ENCODE results near the gene FAM47E. TPM values are rescaled to one million over a fixed set of nuclear protein-coding genes. Genes with fewer than 3 reads are reported as not detected.
A peak's percentile ranks its signal among the peaks of the same experiment; 100 is the strongest.

FAM47E gene
- polyA plus RNA-seq, 3 donors from 2014 or later: not detected

- DNase-seq: no peak
- Mint-ChIP-seq H3K27me3 (ENCODE audit: low read depth in 3 of 3) (peaks cover 8 to 17% (median 16%) of the 10 kb centered on the region in 3 donors), H3K4me3 (no peak overlapping the region), H3K36me3 (peaks cover 8 to 17% (median 13%) of the 10 kb centered on the region in 3 donors), H3K27ac (no peak overlapping the region), H3K9me3 (peaks cover 12 to 33% (median 17%) of the 10 kb centered on the region in 6 donors), H3K4me1 (no peaks in the 10 kb centered on the region)
Observed at GRCh38 chr4:76316131-76316530, 64.6 kb downstream of the FAM47E start.

GRCh38 chr4:76322236-76322635 lies 70.7 kb downstream of the FAM47E start:
- no peak overlapping the region for H3K27ac Mint-ChIP-seq
- peaks cover 0 to 13% (median 9%) of the 10 kb centered on the region in 3 donors for H3K27me3 Mint-ChIP-seq (ENCODE audit: low read depth in 3 of 3)

GRCh38 chr4:76325072-76325471 lies 73.6 kb downstream of the FAM47E start:
- peaks cover 6 to 19% (median 18%) of the 10 kb centered on the region in 3 donors for H3K36me3 Mint-ChIP-seq
- H3K4me1 Mint-ChIP-seq: peaks cover 6 to 9% of the 10 kb centered on the region in 2 donors
- no peak for DNase-seq
- no peak overlapping the region for H3K4me3 Mint-ChIP-seq
- H3K9me3 Mint-ChIP-seq: peaks cover 16 to 37% (median 23%) of the 10 kb centered on the region in 6 donors
- H3K27ac Mint-ChIP-seq: no peak overlapping the region
- H3K27me3 Mint-ChIP-seq (ENCODE audit: low read depth in 3 of 3): peaks cover 0 to 6% (median 3%) of the 10 kb centered on the region in 3 donors

More at GRCh38 chr4:76322236-76322635, 70.7 kb downstream of the FAM47E start:
- Mint-ChIP-seq H3K36me3 (peaks cover 9 to 12% (median 10%) of the 10 kb centered on the region in 3 donors), H3K9me3 (peaks cover 13 to 34% (median 20%) of the 10 kb centered on the region in 6 donors), H3K4me3 (no peak overlapping the region), H3K4me1 (peaks cover 6 to 9% of the 10 kb centered on the region in 2 donors)
- DNase-seq: no peak

DNA sequence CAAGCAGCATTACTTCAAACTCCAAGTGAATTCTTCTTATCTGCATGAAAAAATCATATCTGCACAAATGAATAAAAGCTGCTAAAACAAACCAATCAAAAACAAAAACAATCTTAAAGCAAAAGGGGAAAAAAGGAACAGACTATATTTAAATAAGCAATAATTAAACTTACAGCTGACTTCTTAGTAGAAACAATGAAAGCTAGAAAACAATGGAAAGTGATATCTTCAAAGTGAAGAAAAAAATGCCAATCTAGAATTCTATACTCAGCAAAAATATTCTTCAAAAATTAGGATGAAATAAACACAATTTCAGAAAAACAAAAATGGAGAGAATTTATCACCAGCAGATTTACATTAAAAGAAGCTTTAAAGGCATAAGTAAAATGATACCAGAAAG lies 75.0 kb downstream of the FAM47E start:
- H3K9me3 Mint-ChIP-seq: peaks cover 16 to 34% (median 23%) of the 10 kb centered on the region in 6 donors
- no peak for DNase-seq
- peaks cover 0 to 4% (median 1%) of the 10 kb centered on the region in 3 donors for H3K27me3 Mint-ChIP-seq (ENCODE audit: low read depth in 3 of 3)
- H3K4me3 Mint-ChIP-seq: peak overlapping the region in 1 of 5 donors; percentile 35
- H3K36me3 Mint-ChIP-seq: peaks cover 6 to 19% (median 18%) of the 10 kb centered on the region in 3 donors
- H3K27ac Mint-ChIP-seq: no peak overlapping the region
- peaks cover 6 to 9% of the 10 kb centered on the region in 2 donors for H3K4me1 Mint-ChIP-seq

Other genes with a start within 250 kb of the FAM47E start
- gene CXCL9, start 244.2 kb upstream of the FAM47E start, polyA plus RNA-seq: not detected
- gene CXCL10, start 228.2 kb upstream of the FAM47E start, polyA plus RNA-seq: not detected
- gene CXCL11, start 215.7 kb upstream of the FAM47E start, polyA plus RNA-seq: not detected
- gene ART3, start 177.0 kb upstream of the FAM47E start, polyA plus RNA-seq: not detected
- 10 to 100 TPM; 33.0 to 39.2 (median 33.8) TPM for gene NUP54, start 103.3 kb upstream of the FAM47E start, polyA plus RNA-seq
- gene SCARB2, start 37.9 kb upstream of the FAM47E start, polyA plus RNA-seq: 10 to 100 TPM in 2 of 3 donors, 1 to 10 TPM in 1; 8.8 to 17.1 (median 16.4) TPM
- 1 to 10 TPM in 1 of 3 donors, under 1 TPM in 2; 0.89 to 2.1 (median 0.91) TPM for gene STBD1, start 55.0 kb downstream of the FAM47E start, polyA plus RNA-seq
- not detected for gene CCDC158, start 169.4 kb downstream of the FAM47E start, polyA plus RNA-seq
- not detected for gene SHROOM3, start 183.5 kb downstream of the FAM47E start, polyA plus RNA-seq

All from immature natural killer cell (primary cell).